ENCODE data around the gene MT1E.
"Not testable (repeated sequence)": the region's sequence is repeated elsewhere in the genome, so short reads cannot be mapped to it uniquely, and the experiment has no call there.

The MT1E gene

GRCh38 chr16:56607675-56608042, 17.9 kb upstream of the MT1E start:
- DNase-seq, result no peak

GRCh38 chr16:56608043-56608875, 17.3 kb upstream of the MT1E start, which contains the start of gene MT2A:
Gene MT2A, plus strand, starts transcription at chr16:56608584. Its CDS starts 72 bp downstream, at chr16:56608656.
- peak; percentile 29 to 78 for DNase-seq

GRCh38 chr16:56608876-56609462, 16.6 kb upstream of the MT1E start:
- no peak for DNase-seq

GRCh38 chr16:56609463-56609921, 16.1 kb upstream of the MT1E start:
- DNase-seq, result no peak

DNA sequence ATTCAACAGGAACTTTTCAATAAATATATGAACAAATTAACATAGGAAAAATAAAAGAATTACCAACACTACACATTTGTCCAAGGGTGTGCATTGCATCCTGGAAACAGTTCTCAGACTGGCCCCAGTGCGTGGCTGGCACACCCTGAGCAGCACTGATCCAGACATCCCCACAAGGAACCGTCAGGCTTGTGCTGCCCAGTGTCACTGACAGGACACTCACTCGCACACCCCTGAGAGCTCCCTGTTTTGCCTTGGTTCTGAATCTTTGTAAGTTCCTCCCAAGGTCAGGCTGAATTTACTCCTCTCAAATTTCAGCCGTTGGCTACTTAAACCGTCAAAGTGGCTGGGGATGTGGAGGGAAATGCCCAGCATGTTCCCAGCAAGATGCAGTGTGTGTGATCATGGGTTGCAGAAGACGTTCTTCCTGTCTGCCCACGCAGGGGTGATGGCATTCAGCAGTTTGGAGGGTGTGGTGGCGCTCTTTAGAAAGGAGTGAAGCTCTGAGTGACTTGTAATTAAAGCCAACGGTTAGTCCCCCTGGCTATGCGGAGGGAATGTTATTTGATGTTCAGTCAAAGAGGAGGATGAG, 15.5 kb upstream of the MT1E start:
- no peak for DNase-seq

GRCh38 chr16:56610609-56611111, 14.9 kb upstream of the MT1E start:
- DNase-seq, result no peak

DNA sequence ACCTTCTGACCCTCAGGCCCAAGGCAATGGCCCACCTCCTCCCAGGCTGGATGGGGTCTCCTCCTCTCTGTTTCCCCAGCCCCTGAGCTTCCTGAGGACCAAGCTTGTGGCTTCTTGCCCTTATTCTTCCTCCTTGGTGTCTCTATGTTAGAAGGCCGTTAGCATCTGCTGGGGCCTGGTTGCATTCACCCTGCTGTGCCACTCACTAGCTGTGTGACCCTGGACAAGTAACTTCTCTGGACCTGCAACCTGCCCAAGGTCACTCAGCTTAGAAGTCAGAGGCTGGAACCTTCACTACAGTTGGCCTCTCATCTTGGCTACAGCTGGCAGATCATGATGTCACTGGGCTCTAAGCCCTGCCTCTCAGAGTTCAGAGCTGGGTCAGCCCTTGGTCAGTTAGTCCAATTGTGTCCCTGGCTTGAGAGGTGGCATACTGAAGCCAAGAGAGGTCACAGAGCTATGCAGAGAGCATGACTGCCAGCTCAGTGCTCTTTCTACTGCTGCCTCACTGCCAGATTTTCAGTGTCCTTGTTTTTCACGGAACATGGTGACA, 14.2 kb upstream of the MT1E start:
- DNase-seq, result no peak

DNA sequence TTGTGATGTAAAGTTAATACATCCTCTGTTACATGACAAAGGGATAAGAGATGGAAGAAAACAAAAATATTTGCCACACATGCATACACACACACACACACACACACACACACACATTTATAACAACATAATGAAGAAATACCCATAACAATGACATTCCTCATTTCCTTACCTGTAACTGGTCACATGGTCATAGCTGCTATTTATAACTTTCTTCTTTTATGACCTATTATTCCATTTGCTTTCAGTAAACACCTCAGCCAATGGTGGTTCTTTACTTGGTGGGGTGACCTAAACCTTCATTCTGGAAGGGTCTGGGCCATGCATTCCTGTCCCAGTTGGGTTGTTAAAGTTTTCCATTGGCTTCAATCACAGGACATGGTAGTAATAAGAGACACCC, 11.9 kb upstream of the MT1E start:
- no peak for DNase-seq

GRCh38 chr16:56614549-56614991, 11.0 kb upstream of the MT1E start:
- DNase-seq, result no peak

GRCh38 chr16:56615353-56615752, 10.2 kb upstream of the MT1E start:
- DNase-seq, result no peak

DNA sequence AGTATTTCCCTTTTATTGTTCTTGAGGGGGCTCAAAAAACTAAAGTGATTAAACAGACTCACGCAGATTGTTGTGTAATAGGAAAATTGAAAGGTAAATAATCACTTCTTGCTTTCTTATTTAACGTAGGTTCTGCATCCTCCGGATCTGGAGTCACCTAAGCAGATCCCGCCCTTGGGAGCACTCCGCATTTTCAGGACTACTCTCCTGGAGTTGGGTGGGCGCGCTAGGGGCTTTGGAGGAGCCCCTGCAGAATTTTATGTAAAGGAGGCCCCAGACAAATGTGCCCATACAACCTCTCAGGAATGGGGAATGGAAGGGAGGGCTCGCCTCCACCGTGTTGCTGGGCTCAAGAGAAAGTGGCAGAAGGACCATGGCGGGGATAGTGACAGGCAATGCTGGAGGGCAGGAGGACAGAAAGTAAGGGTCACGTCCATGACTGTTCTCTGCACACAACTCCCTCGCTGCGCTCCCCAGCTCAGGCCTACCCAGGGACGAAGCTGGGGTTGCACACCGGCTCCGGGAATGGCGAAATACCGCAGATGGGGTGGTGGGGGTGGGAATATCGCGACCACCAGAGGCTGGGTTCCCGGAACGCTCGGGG, 8.9 kb upstream of the MT1E start:
- DNase-seq, result no peak

GRCh38 chr16:56617212-56618085, 8.1 kb upstream of the MT1E start:
- DNase-seq, result no peak

GRCh38 chr16:56618138-56618537, 7.4 kb upstream of the MT1E start:
- DNase-seq, result no peak

DNA sequence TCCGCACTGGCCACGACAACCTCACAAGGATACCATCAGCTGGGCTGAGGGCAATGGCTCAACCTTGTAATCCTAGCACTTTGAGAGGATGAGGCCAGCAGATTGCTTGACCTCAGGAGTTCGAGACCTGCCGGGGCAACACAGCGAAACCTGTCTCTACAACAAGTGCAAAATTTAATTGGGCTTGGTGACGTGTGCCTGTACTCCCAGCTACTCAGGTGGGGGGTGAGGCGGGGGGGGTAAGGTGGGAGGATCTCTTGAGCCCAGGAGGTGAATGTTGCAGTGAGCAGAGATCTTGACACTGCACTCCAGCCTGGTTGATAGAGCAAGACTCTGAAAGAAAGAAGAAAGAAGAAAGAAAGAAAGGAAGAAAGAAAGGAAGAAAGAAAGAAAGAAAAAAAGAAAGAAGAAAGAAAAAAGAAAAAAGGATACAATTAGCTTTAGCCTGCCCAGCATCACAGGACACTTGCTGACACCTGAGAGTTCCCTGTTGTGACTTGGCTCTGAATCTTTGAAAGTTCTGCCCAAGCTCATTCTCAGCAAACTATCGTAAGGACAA, 5.2 kb upstream of the MT1E start:
- DNase-seq, result no peak

GRCh38 chr16:56621665-56622445, 3.7 kb upstream of the MT1E start:
- not testable (repeated sequence) for DNase-seq

- not testable (repeated sequence) for DNase-seq
These were observed 2.4 kb upstream of the MT1E start for GRCh38 chr16:56623184-56623583.

- DNase-seq, result no peak
These were observed 1.9 kb upstream of the MT1E start for GRCh38 chr16:56623637-56624036.

DNA sequence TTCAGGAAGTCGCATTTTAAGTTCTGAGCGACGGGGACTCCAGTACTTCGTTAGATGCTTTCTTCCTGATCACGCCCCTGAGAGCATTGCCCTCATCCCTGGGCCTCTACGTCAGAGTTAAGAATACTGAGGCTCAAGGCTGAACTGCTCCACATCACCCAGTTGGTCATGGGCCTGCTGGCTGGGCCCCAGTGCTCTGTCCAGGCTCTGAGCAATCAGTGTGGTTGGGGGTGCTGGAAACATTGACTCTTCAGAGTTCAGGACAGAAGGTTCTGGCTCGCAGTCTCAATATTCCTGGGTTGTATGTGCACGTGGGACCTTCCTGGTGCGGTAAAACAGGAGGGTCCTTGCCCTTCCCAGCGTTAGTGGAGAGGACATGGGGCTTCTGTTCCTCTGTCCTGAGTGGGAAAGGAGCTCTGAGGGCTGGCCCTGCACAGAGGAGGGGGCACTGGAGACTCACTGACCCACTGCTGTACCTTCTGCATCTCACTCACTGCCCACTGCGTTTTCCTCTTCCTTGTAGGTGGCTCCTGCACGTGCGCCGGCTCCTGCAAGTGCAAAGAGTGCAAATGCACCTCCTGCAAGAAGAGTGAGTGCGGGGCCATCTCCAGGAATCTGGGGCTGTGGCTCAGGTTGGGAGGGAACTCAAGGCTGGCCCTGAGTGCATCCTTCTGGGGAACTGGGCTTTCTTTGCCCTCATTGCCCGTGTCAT, 518 bp downstream of the MT1E start:
- DNase-seq, result no peak

DNA sequence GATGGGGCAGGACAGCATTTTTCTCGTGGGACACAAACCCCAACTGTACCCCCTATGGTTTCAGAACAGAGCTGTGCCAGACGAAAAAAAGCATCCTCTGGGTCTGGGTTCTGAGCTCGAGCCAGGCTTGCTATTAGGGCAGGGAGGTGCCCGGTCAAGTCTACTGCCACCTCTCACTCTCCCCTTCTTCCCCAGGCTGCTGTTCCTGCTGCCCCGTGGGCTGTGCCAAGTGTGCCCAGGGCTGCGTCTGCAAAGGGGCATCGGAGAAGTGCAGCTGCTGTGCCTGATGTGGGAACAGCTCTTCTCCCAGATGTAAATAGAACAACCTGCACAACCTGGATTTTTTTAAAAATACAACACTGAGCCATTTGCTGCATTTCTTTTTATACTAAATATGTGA, 1.1 kb downstream of the MT1E start:
- DNase-seq, result no peak
